Stomach (tissue), 4 donors: Measurements from ENCODE around the gene SDCCAG8.

Experiments
- EP300 ChIP-seq: sonication (generic); formaldehyde crosslinking; IDR thresholded peaks from one replicate; pipeline ENCODE4 v1.6.1; 2017; ENCODE audit warnings: antibody characterized with exemption
- POLR2A ChIP-seq, 4 donors: fragments of 450-650 bp; IDR thresholded peaks; one replicate each; pipeline ENCODE4 v1.6.1; 2016; ENCODE audit warnings: antibody characterized with exemption in 4 of 4, control low read depth in 2 of 4, mild to moderate bottlenecking in 1 of 4, moderate library complexity in 1 of 4

DNA sequence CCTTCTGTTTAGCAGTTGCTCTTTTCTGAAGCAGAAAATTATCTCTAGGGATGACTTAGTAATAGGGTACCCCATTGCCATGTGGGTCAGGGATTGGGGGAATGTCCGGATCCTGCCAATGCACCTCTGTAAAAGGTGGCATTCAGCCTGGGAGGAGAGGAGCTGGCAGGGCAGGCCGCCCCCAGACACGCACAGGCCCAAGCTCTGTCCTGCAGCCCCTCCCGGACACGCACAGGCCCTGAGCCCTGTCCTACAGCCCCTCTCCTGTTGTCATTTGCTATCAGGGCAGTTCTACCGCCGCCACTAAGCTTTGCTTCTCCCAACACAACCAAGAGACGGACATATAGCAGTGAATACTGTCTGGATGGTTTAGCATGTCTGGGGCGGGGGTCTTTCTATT is 219.1 kb downstream of the SDCCAG8 start:
- TF ChIP-seq EP300: no peak
- no peak for TF ChIP-seq POLR2A (IDR thresholded peaks at IDR 0.05)
